NCI-H524 (cell line): Measurements from ENCODE around the gene MYOZ1.
"Not testable (repeated sequence)": the region's sequence is repeated elsewhere in the genome, so short reads cannot be mapped to it uniquely, and the experiment has no call there.

Source experiments
- DNase-seq, 2 experiments: peaks; one replicate each; lab custom pipeline; 2025; lab: John Stamatoyannopoulos, UW

MYOZ1 gene

DNA sequence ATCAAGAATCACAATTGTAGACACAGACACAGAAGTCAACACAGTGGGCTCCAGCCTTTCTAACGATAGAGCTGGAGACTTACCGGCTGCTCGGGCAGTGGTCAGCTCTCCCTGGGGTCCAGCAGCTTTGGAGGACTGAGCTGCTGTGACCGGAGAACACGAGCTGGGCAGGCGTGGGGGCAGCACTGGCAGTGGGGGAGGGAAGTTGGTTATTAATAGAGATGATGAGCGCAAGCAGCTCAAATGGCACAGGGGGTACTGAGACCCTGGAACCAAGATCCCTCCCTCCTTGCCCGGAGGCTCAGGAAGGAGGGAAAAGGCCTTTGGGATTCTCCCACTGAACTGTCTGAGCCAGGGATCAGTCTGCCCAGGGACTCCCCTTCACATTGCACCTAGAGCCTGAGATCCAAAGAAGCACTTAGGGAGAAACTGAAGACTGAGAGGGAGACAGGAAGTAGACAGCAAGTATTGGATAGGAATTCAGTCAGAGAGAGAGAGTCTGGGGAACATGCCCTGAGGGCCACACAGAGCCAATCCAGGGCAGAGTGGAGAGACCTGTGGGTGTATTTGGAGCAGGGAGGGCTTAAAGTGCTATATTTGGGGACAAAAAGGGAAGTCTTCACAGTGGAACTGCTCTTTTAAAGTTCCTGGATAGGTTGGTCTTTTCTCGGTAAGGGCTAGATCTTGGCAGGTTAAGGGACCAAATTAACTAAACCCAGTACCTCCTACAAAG is at the start of gene MYOZ1:
TSS of gene MYOZ1 (minus strand) at position 147 of the 733 bp plus-strand sequence. CDS start 1,457 bp downstream, outside the sequence.
- DNase-seq: no peak

DNA sequence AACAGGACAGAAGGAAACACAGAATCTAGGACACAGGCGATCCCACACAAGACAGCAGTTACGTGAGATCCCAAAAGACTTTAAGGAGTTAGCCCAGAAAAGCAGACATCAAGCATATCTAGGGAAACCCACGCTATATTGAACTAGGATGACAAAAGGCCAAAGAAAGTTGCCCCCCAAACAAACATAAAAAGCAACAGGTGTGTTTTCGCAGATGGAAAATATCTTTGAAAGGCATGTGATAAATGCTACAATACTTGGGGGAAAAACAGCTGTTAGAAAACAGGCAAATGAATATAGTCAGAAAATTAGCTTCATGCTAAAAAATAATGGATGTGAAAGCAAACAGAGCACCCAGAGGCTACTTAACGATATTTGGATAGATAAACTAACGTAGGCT is 49.5 kb upstream of the MYOZ1 start:
- DNase-seq: not testable (repeated sequence)

GRCh38 chr10:73689596-73689995 is 48.3 kb upstream of the MYOZ1 start:
- DNase-seq: not testable (repeated sequence)

- DNase-seq: not testable (repeated sequence)
These were observed 46.4 kb upstream of the MYOZ1 start for GRCh38 chr10:73687641-73688040.

DNA sequence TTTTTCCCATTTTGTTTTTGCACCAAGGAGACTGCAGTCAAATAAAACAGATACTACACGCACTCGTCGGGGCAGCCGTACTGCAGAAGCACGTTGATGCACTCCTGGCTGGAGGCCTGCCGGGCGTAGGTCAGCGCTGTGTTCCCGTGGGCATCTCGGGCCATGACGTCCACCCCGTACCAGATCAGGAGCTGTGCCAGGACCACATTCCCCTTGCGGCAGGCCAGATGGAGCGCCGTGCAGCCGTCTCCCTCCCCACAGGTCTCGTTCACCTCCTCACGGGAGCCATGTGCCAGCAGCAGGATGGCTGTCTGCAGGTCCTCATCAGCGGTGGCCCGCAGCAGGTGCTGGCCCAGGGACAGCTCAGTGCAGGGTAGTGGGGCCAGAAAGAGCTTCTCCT is 33.3 kb upstream of the MYOZ1 start:
- DNase-seq: not testable (repeated sequence)

DNA sequence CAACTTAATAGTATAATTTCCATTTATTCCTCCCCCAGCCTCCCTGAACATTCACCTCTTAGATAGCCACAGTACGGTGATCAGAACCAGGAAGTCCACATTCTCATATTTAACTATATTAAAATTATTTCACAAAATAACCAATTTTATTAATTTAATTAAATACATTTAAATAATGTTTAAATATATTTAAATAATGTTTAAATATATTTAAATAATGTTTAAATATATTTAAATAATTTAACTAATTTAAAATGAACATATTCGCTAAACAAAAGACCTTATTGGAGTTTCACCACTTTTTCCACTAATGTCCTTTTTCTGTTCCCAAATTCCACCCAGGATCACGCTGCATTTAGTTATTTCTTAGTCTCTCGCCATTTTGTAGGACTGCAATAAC is 27.1 kb upstream of the MYOZ1 start:
- DNase-seq: not testable (repeated sequence)

- not testable (repeated sequence) for DNase-seq
These were observed 25.0 kb upstream of the MYOZ1 start for GRCh38 chr10:73666153-73666809.

DNA sequence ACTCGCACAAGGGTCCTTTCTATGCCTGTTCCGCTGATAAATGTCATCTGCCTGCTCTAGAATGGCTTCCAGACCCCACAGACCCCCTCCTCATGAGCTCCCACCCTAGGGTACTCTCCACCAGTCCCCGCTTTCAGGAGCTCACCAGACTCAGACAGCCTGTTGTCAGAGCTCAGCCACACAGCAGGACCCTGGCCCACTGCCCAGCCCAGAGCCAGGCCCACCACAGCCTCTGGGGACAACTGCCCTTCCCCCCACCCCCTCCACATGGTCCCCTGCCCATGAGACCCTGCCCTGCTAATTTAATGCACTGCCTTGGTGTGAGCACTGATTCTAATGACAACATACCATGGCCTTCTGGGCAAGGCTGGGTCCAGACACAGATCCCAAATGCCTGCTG is 24.3 kb upstream of the MYOZ1 start:
- DNase-seq: not testable (repeated sequence)

GRCh38 chr10:73664156-73665040 is 23.1 kb upstream of the MYOZ1 start:
- not testable (repeated sequence) for DNase-seq

GRCh38 chr10:73663621-73664020 is 22.3 kb upstream of the MYOZ1 start:
- not testable (repeated sequence) for DNase-seq

DNA sequence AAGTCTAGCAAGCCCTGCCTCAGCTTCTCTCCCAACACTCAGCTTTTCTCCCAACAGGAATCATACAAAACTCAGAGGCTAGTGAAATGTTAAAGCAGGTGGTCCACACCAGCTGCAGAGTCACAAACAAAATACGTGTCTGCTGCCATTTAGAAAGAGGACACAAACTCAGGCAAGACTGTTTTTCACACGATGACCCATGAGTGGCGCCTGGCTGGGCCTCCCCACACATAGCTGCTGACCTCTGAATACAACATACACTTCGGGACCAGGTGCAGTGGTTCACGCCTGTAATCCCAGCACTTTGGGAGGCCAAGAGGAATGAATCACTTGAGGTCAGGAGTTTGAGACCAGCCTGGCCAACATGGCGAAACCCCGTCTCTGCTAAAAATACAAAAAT is 21.4 kb upstream of the MYOZ1 start:
- peak; percentile 37 to 62 for DNase-seq

DNA sequence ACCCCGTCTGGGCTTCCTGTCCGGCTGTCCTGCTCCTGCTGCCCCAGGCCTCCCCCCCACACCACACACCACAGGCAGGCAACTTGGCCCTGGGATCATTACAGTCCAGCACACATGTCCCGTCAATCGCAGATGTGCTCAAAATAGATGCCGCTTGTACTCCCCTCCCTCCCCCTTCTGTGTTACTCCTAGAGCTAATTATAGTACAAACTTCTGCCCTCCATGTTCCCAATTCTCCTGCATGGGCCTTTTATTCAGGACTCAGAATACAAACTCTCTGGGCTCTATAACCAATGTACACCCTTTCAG is 14.7 kb upstream of the MYOZ1 start, which contains the start of gene SYNPO2L:
TSS of gene SYNPO2L (minus strand) at position 40 of the 309 bp plus-strand sequence. CDS start 107 bp downstream, outside the sequence.
- DNase-seq: no peak

- DNase-seq: no peak
These were observed 14.1 kb upstream of the MYOZ1 start for GRCh38 chr10:73655257-73655989.

DNA sequence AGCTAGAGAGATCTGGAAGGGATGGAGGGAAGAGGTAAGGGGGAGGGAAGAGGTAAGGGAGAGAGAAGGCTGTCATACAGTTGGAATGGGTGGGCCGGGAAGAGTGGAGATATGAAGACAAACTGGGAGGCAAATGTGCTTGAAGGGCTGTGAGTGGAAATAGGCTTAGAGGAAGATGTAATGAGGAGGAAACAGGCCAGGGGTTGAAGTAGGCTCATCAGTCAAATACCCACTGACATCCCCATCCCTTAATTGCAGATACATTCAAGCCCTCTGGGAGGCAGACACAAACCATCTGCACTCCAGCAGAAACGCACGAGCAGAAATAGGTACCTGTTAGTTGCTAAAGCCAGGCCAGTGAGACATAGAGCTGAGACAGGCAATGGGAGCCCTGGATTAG is 12.4 kb upstream of the MYOZ1 start:
- DNase-seq: peak in 1 of 2 experiments; percentile 36

GRCh38 chr10:73653195-73653594 is 11.9 kb upstream of the MYOZ1 start:
- no peak for DNase-seq

- no peak for DNase-seq
These were observed 9.5 kb upstream of the MYOZ1 start for GRCh38 chr10:73650537-73651331.

DNA sequence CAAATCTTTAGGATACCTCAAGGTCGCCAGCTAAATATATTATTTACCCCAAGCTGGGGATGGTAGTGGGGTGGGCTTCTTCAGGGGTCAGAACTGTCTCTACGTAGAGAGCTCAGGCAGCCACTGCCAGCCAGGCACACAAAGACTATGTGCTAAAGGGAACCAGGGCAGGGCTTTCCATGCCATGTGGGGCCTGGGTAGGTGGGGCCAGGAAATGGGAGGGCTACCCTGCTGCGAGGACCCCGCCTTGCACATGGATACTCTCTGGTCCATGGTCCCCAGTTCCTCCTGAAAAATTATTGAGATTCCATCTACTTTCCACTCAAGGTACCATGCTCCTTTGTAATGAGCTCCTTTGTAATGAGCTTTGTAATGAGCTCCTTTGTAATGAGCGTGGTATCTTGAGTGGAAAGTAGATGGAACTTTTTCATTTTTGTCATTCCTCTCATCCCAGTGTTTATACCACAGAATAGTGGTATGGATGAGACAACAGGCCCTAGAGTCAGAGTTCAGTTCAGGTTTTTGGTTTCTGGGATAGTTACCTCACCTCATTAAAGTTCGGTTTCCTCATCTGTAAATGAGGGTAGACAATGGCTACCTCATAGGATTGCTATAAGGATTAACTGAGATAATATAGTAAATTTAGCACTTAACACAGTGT is 8.7 kb upstream of the MYOZ1 start:
- DNase-seq: no peak

DNA sequence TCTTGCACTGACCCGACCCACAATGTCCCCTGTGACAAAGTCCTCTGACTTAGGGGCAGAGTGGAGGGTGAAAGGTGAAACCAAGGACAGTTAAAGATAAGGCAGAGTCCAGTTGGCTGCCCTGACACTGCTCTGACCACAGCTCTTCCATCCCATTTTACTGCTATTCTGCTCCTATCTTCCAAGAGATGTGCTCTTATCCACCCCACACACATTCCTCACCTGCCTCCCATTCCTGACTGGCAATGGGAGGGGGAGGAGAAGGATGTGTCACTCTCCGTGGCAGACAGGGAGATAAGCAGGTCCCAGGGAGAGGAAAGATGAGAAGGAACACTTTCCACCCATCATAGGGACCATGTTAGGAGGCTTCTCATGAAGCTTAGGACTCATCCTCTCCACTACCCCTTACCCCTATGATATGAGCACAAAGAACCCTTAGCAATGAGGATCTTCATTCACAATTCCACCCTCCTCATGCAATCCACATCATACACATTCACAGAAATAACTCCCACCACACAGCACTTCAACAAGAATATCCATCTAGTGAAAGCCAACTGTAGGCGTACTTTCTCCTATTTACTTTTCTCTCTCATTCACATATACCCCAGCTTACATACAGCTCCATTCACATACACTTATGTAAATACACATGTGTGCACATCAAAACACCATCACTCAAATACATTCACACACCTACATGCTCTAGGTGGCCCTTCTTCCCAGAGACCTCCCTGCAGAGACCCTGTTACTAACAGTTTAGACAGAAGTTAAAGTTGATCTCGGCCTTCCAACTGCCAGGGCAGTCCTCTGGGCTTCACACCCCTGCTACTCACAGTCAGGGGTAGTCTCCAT is 7.9 kb upstream of the MYOZ1 start:
- DNase-seq: no peak

DNA sequence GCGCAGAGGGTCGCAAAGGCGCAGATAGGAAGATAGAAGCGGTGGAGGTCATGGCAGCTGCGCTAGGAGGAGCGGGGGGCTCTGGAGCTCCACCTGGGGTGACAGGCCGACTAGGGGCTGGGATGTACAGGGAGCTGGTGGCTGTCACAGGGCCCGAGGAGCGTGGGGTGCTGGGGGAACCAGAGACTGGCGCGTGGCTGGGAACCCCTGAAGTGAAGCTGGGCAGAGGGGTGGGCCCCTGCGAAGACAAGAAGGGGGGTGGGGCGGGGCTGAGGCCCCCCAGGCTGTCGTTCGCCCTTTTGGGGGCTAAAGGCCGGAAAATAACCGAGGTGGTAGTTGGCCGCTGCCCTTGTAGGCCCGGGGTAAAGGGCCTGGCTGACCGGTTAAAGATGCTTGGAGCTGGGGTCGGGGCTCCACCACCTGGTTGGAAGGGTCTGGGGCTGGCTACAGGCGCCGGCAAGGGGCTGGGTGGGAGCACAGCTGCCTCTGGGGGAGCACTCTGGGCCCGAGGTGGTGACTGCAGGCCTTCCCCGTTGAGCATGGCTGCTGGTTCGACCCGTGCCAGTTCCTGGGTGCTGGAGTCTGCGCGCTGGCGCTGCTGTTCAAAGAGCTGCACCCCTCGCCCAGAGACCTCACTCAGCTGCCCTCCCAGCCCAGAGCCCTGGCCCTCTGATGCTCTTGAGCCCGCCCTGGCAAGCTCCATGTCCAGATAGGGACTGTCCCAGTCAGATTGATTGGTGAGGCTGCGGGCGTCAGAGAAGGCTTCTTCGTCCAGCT is 6.8 kb upstream of the MYOZ1 start:
- DNase-seq: no peak
